K562 (cell line): ENCODE data around the gene MITD1.

ENCODE experiments used
- ARID4B ChIP-seq: sonication (generic); formaldehyde crosslinking; IDR thresholded peaks from 2 replicates; pipeline ENCODE4 v1.8.0; 2022; ENCODE audit warnings: mild to moderate bottlenecking, missing genetic modification reagents
- EZH2 ChIP-seq: IDR thresholded peaks from 2 replicates; pipeline ENCODE4 v1.6.1; 2012; ENCODE audit warnings: low read depth, mild to moderate bottlenecking, inconsistent platforms, low read length, borderline replicate concordance
- HNRNPH1 ChIP-seq: fragments of 200-400 bp; formaldehyde crosslinking; optimal IDR thresholded peaks from 2 replicates; pipeline ENCODE3; 2017; ENCODE audit warnings: low read depth, mild to moderate bottlenecking, low read length, moderate library complexity
- TF ChIP-seq, protein P1 (sequence below): fragments of 450-650 bp; IDR thresholded peaks from 2 replicates; pipeline ENCODE4 v1.7.0; 2016; ENCODE audit warnings: borderline replicate concordance

DNA sequence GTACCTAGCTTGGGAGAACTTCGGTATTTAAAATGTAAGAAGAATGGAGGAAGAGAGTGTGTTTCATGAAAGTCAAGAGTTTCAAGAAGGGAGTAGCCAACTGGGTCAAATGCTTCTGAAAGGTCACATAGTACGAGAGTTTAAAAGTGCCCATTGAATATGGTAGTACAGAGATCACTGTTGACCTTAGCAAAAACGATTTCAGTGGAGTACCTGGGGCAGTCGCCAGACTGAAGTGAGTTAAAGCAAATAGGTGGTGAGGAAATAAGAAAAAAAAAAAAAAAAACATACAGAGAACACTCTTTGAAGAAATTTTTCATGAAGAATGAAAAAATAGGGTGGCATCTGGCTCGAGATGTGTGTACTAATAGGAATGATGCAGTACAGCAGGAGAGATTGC, 14.6 kb downstream of the MITD1 start:
- TF ChIP-seq HNRNPH1 (no peak), ARID4B (CRISPR knock-in tag) (no peak), EZH2 (no peak)
- TF ChIP-seq, protein P1, sequence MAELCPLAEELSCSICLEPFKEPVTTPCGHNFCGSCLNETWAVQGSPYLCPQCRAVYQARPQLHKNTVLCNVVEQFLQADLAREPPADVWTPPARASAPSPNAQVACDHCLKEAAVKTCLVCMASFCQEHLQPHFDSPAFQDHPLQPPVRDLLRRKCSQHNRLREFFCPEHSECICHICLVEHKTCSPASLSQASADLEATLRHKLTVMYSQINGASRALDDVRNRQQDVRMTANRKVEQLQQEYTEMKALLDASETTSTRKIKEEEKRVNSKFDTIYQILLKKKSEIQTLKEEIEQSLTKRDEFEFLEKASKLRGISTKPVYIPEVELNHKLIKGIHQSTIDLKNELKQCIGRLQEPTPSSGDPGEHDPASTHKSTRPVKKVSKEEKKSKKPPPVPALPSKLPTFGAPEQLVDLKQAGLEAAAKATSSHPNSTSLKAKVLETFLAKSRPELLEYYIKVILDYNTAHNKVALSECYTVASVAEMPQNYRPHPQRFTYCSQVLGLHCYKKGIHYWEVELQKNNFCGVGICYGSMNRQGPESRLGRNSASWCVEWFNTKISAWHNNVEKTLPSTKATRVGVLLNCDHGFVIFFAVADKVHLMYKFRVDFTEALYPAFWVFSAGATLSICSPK, result no peak
